GM12865 (cell line): ENCODE results near the gene GTPBP3.

Source experiments
- DNase-seq: peaks from one replicate; pipeline ENCODE4 v3.0.0; 2010; ENCODE audit warnings: low read depth
- H3K4me3 ChIP-seq: 2 replicates; pipeline ENCODE4 v1.5.1; 2011; ENCODE audit warnings: mild to moderate bottlenecking, low read depth, low read length, control low read depth
- CTCF ChIP-seq: IDR thresholded peaks from 2 replicates; pipeline ENCODE4 v1.5.1; 2011; ENCODE audit warnings: low read length, control low read depth, low read depth, inconsistent platforms; ENCODE audit not compliant: insufficient read depth; ENCODE audit errors: missing control alignments

The GTPBP3 gene

GRCh38 chr19:17296976-17297375 is 40.4 kb upstream of the GTPBP3 start:
- DNase-seq = no peak
- TF ChIP-seq CTCF = no peak
- H3K4me3 ChIP-seq = no peak overlapping the region

GRCh38 chr19:17300992-17301619 is 36.2 kb upstream of the GTPBP3 start:
- TF ChIP-seq CTCF = no peak
- no peak overlapping the region for H3K4me3 ChIP-seq
- no peak for DNase-seq

GRCh38 chr19:17302391-17303166 is 34.8 kb upstream of the GTPBP3 start:
- TF ChIP-seq CTCF = no peak
- peak overlapping the region; percentile 82 for H3K4me3 ChIP-seq
- DNase-seq = no peak

- peak; percentile 98 for DNase-seq
- peak within 1 kb of the TSS; percentile 82 for H3K4me3 ChIP-seq
- peak; percentile 36 for TF ChIP-seq CTCF
These were observed 34.0 kb upstream of the GTPBP3 start, which contains the start of gene ABHD8 for GRCh38 chr19:17303167-17303939. Gene ABHD8, minus strand, starts transcription at chr19:17303425. Its CDS starts 1,809 bp downstream, at chr19:17301616.

- H3K4me3 ChIP-seq = no peak overlapping the region
- TF ChIP-seq CTCF = no peak
- no peak for DNase-seq
These were observed 33.4 kb upstream of the GTPBP3 start for GRCh38 chr19:17303940-17304267.

- TF ChIP-seq CTCF = no peak
- no peak for DNase-seq
- H3K4me3 ChIP-seq = no peak overlapping the region
These were observed 32.8 kb upstream of the GTPBP3 start for GRCh38 chr19:17304386-17305215.
